Fibroblast of the conjunctiva (primary cell): ENCODE data around the gene UCN2.
A peak's percentile ranks its signal among the peaks of the same experiment; 100 is the strongest.

Experiments
- DNase-seq: peaks from one replicate; pipeline ENCODE4 v3.0.0-alpha.2; 2010; ENCODE audit warnings: low read depth

Gene UCN2, protein sequence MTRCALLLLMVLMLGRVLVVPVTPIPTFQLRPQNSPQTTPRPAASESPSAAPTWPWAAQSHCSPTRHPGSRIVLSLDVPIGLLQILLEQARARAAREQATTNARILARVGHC

DNA sequence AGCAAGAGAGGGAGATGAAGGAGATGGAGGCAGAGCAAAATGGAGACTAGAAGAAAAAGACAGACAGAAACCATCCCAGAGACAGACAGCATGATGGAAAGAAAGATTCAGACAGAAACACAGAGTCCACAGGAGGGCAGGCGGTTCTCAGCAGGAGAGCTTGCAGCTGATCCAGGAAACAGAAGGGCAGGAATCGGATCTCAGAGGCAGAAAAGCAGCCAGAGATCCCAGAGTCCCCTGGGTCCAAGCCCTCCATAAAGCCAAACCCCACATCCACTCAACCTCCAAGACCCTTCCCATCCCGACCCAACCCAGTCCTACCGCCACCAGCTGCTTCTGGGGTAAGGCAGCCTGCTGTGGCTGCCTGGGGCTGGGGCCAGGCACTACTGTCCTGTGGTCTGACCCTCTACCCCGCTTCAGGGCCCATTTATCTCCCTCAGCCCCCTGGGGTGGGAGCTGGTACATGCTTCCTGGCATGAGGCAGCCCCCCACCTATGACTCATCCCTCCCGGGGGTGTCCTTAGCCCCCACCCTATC is at the start of gene UCN2:
TSS of gene UCN2 (minus strand) at position 400 of the 537 bp plus-strand sequence. CDS start 657 bp downstream, outside the sequence.
- peak; percentile 36 for DNase-seq

DNA sequence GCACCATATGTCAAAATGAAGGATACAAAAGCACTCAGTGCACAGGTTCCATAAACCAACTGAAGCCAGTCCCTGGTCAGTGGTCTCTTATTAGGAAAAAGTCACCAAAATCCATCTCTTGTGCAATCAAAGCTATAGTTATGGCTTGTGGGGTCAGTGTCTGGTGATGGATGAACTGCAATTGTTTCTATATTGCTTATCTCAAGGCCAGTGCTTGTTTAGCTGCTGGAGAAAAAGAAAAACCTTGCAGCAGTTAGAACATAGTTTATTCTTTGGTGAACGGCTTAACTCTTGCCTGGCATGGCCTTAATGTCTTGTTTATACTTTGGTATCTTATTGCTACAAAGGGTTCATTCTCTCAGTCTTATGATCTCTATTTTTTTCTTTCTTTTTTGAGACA is 48.7 kb upstream of the UCN2 start:
- DNase-seq = no peak

DNA sequence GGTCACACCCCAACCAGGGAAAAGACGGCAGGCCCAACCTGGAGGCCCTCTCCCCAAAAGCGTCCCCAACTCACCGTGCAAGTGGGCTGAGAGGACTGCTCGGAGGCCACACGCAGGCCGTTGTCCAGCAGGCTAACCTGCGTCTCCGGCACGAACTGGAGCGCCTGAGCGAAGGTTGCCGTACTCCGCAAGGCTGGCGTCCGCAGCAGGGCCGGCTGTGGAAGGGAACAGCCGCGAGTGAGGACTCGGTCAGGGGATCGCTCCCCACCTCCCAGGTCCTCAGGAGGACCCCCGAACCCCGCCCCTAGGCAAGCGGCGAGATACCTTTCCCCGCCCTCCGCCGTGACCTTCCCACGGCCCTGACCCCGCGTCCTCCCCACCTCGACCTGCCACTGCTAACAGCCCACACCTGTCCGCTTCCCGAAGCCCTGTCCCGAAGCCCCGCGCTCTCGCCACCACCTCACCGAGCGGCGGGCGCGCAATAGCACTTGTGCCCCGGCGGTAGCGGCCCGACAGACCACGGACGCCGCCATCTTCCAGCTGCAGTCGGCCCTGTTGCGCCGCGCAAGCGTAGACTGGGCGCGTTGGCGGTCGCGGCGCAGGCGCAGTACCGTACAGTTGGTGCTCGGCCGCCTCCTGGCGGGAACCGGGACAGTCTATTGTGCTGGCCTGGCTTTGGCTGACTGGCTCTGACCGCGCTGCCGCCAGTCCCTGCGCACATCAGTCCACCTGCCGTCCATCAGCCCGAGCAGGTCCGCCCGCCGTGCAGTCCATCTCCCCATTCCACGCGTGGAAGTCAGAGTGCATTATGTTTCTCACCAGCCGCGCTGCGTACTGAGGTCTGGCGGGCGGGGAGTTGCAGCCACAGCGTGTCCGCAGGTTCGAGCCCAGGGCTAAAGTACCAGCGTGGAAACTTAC is 45.8 kb upstream of the UCN2 start, which contains the start of gene UQCRC1:
TSS of gene UQCRC1 (minus strand) at position 559 of the 918 bp plus-strand sequence. CDS start at position 533, 26 bp downstream.
- peak; percentile 89 for DNase-seq

DNA sequence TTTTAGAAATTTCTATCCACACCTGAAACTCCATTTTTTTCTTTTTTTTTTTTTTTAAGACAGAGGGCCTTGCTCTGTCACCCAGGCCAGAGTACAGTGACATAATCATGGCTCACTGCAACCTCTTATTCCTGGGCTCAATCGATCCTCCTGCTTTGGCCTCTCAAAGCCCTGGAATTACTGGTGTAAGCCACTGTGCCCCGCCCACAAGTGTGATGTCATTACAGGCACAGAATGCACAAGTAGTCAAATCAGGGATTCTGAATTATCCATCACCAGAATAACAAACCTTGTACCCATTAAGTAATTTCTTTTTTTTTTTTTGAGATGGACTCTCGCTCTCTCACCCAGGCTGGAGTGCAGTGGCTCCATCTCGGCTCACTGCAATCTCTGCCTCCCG is 43.9 kb upstream of the UCN2 start:
- no peak for DNase-seq

DNA sequence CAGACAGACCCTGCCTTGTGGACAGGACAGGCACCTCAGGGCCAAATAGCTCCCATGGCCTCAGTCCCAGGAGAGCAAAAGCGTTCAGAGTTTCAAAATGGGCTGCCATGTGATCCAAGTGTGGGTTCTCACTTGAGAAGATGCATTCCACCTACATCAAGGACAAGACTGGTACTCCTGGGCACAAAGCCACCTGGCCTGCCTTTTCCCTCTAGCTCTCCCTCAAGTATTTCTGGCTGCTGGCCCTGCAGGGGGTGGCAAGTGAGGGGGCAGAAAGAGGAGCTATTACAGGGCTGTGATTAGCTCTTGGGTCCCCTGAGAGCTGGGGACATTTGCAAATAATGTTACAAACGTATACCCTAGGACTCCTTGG is 38.0 kb upstream of the UCN2 start:
- no peak for DNase-seq

DNA sequence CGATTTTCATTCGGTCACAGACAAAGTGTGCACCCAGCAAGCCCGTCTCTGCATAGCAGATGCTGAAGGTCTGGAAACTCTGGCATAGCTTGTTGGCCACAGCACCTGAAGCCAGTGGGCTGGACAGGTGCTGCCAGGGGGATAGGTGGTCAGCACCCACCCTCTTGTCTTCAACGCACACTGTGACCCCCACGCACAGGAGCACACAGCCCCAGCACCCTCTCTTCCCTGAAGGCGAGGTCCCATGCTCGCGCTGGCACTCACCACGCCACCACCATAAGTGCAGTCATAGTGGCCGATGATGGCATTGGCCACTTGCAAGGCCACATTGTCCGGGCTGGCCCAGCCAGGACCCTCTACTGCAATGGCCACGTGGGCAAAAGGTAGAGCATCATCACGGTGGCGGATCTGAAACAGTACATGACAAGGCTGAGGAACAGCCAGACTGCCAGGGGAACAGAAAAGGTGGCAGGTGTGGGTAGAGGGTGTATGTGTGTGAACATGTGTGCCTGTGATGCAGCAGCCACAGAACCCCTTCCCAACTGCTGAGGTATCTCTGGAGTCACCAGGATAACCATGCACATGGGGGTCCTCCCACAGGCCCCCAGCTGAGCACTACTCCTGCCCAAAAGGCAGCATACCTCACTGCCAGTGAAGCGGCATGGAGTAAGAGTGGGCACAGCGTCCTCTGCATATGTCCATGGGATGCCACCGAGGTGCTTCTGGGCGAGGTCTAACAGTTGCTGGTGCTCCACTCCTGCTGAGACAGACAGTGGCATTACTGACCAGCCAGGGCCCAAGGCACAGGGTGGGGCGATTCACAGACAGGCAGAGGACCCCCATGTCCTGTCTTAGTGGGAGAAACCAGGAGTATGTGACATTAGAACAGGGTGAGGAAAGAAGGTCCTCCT is 37.4 kb upstream of the UCN2 start:
- DNase-seq = no peak

DNA sequence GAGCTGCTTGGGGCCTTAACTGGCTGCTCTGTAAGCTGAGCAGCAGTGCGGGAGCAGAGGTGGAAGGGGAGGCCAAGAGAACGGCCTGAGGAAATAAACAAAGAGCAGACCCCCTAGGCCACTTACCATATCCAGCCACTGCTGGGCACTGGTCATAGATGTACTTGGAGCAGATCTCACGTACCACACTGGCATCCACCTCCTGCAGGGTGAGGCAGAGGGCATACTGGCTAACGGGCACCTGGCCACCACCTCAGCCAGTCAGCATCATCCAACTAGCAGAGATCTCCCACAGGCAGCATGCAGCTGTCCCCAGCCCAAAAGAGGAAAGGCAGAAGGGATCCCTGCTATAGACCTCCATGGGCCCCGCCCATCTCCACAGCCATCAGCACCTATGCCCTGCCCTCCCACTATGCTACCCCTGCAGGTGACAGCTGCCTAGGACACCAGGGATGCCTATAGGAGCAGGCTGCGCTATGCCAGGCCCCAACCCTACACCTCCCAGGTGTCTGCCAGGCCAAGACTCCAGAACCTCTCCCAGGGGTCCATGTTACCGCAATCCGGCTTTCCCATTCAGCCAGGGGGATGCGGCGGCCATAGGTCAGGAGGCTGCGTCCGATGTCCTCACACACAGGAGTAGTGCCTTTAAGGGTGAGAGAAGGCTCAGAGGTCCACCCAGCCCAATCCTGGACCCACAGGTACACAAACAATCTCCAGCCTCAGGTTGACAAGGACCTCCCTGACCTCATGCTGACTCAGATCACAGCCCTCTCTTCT is 36.1 kb upstream of the UCN2 start:
- DNase-seq = no peak

DNA sequence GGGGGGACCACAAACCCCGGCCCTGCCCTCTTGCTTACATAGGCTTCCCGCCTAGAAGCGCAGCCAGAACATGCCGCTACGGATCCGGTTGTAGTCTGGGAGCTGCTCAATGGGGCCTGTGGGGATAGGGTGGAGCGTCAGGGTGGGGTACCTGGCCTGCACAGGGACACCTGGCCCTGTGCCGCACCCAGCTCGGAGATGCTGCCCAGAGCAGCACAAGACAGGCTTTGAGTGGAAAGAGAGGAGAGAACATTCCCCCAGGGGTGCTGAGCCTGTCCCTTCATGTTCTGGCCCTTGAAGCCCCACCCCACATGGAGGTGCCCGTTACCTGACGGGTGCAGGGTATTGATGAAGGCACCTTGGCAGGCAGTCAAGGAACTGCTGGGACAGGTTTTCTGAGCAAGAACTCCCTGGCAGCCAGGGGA is 35.5 kb upstream of the UCN2 start:
- no peak for DNase-seq

DNA sequence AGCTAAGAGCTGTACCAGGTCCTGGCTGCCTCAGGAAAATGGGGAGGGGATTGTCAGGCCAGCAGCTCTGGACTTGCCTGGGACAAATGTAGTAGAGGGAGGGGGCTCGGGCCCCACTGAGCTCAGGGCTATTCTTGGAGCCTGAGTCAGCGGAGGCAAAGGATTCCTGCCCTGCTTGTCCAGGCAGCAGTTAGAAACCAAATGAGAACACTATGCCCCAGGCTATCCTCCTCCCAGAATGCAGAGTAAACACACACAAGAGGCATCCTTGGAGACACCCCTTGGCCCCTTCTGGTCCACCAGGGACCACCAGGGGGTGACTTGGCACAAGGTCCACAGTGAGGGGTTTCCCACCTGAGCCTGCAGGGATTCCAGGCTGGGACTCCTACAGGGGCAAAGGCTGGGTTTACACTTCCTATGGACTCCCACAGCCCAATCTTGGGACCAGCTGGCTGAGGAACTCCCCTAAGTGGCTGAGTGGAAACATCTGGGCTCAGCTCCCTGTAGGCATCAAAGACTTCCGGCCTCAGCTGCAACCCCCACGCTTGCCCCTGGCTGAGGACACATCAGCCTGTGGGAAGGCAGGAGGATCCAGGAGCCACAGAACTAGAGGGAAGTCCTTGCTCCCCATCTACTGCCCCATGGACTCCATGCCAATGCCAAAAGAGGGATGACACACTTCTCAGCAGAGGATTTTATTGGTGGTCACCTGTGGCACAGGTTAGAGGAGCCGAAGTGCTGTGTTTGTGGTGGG is 34.9 kb upstream of the UCN2 start:
- DNase-seq = peak; percentile 93

DNA sequence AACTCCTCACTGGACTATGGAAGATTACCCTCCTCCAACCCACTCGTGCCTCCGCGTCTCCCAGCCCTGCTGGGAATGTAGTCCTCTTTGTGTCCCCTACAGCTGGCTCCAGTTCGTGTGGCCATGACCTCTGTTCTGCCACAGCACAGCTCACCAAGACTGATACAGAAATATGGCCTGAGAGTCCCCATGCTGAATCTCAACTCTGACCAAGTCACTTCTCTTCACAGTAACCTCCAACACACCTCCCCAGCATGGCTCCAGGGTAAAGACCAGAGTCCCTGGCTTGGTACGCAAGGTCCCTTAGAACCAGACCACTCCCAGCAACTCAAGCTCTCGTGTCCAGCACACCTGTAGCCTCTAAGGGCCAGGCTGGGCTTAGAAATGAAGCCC is 33.8 kb upstream of the UCN2 start:
- no peak for DNase-seq

DNA sequence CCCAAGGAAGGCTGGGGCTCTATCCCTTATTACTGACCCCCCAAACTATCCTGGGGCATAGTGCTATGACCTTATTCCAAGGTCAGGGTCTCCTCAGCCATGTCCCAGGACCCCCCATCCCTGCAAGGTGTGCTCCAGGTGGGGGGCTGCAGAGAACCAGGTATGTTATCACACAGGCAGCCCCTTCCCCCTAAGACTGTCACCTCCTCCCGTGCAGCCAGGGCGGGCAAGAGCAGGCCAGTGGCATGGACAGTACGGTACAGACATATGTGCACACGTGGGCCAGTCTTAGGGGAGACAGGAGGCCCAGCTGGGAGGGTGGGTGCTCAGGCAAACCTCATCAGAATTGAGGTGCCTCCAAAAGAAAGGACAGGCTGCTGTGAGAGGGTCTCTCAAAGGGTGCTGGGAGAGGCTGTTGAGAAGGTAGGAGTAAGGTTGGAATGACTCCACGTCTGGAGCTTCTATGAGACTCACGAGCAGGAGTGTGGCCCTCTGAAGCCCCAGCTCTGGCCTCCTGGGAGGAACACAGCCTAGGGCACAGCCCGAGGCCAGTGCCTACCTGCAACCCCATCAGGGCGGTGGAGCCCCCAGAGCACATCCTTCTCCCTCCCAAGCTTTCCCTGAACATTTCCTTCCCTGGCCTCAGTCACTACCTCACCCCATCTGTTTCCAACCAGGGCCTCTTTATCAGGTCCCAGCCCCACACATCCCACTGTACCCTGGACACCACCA is 33.3 kb upstream of the UCN2 start:
- no peak for DNase-seq

DNA sequence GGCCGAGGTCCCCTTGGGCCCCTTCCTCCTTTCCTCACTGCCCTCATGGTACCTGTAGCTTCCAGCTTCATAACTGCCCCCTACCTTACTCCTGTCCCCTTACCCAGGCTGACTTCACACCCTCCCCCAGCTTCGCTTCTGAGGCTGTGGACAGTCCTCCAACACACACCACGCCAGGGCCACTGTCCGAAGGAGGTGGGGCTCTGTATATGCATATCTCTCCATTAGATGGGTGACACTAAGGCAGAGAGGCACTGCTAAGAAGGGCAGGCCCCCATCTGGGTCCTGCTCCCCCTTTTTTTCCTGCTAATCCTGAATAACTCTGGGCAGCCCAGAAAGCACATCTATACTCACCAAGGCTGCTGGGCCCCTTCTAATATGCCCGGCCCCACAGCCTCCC is 32.6 kb upstream of the UCN2 start:
- no peak for DNase-seq

DNA sequence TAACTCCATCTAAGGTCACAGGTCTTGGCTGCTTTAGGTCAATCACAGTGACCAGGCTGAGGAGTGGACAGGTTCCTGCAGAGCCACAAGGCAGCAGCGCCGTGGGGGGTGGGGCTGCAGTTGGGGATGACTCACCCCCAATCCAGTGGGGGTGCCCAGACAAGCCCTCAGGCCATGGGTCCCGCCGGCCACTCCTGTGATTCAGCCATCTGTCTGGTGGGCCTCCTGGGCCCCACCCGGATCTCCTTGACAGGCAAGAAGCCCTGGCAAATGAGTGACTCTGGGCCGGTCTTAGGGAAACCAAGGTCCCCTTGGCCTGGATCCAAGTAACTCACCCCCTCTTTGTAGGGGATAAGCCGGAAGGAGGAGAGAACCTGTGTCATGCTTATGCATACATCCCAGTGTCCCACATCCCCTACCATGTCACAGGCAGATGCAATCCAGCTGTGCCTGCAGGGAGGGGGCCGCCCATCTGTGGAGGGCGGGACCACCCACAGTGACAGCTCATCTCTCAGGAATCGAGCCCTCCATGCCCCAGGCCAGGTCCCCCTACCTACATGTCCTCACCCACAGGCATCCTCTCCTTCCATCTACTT is 32.0 kb upstream of the UCN2 start:
- DNase-seq = peak; percentile 64

DNA sequence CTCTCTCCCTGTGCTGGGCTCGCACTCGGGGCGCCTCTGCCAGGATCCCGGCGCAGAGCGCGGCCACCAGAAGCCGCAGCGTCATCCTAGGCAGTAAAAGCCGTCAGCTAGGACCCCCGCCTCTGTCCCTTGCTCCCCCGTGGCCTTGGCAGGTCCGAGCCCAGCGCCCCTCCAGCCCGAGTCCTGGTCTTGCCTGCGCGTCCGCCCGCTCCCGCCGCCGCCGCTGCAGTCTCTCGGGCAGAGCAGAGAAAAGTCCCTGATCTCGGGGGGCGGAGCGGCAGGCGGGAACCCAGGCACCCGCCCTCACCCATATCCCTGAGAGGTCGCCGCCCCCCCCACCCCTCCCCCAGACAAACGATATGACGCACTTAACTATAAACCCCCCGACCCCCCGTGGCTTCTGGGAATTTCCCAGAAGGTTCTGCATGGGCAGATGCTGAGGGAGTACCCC is 31.5 kb upstream of the UCN2 start, which contains the start of gene COL7A1:
TSS of gene COL7A1 (minus strand) at position 255 of the 451 bp plus-strand sequence. CDS start at position 85, 170 bp downstream.
- DNase-seq = no peak

DNA sequence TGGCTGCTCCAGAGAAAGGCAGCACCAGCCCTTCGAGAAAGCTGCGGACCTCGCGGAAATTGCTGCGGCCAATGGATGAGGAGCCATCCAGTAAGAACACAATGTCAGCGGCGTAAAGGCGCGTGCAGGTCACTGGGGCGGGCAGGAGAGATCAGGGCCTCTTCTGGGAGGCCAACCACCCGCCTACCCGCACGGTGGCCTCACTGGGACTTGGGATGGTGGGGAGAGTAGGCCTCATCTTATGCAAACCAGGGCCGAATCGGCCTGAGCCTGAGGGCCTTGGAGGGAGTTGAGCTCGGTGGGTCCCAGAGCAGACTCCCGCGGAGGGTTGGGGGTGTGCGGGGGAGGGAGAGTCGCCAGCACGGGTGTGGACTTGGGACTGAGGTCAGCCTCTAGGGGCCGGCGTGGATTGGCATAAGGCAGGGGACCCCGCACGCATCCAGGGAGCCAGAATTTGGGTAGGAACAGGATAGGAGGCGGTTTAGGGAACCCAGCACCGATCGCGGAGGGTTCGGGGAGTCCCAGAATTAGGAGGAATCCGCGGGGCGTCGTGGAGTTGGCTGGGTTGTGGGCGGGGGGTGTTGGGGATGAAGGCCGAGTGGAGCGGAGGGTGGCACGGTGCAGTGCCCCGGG is 31.0 kb upstream of the UCN2 start:
- DNase-seq = no peak

DNA sequence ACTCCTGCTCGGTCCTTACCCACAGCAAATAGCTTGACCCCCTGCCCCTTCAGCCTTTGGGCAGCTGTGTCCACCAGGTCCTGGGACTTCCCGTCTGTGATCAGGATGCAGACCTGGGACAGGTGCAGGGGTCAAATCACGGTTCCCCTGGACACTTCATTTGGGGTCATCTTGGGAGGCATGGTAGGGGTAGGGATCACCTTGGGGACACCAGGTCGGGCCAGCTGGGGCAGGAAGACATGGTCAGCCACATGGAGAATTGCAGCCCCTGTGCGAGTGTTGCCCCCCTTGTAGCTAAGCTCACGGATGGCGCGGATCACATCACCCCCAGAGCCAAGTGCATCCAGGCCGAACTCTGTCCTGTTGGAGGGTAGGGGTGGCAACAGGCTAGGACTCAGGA is 29.8 kb upstream of the UCN2 start:
- no peak for DNase-seq

DNA sequence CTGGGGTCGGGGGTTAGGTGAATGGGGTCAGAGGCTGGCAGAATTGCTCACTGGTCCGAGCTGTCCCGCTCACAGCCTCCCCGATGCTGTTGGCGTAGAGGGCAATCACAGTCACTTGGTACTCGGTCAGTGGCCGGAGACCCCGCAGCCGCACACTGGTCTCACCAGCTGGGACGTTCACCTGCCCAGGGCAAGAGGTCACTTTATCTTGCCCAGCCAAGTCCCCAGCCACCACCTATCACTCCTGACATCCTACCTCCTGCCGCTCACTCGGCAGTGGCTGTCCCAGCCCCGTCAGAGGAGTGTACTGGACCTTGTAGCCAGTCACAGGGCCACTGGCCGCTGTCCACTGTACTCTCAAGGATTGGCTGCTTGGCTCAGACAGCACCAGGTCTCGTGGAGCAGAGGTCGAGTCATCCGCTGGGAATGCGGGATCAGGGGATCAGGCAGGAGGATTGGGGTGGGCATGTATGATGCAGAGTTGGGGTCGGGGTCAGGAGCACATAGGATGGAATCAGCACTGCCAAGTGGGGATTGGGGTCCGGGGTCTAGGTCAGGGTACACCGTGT is 29.0 kb upstream of the UCN2 start:
- DNase-seq = no peak

DNA sequence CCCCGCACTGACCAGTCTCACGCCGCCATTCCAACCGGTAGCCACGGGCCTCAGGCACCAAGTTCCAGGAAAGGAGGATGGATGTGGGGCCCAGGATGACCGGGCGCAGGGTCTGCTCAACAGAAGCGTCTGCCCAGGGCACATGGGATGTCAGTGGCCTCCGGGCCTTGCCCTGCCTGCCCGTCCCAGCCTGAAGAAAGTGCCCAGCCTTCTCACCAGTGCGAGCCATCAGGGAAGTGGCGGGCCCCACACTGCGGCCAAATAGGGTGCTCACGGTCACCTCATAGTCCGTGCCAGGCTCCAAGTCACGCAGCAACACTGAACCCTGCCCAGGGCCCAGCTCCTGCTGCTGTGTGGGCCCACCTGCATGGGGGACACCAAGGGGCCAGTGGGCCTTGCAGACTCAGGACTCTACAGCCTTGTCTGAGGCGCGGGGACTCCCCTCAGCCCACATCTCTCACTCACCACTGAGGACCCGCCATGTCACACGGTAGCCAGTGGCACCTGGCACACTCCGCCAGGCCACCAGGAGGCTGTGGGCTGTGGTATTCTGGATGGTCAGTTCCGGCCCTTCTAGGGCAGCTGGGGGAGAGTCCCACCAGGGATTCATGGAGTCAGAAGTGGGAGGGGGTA is 28.4 kb upstream of the UCN2 start:
- DNase-seq = no peak
